ENCODE data around the gene ABL2.

- TF ChIP-seq, protein P1, sequence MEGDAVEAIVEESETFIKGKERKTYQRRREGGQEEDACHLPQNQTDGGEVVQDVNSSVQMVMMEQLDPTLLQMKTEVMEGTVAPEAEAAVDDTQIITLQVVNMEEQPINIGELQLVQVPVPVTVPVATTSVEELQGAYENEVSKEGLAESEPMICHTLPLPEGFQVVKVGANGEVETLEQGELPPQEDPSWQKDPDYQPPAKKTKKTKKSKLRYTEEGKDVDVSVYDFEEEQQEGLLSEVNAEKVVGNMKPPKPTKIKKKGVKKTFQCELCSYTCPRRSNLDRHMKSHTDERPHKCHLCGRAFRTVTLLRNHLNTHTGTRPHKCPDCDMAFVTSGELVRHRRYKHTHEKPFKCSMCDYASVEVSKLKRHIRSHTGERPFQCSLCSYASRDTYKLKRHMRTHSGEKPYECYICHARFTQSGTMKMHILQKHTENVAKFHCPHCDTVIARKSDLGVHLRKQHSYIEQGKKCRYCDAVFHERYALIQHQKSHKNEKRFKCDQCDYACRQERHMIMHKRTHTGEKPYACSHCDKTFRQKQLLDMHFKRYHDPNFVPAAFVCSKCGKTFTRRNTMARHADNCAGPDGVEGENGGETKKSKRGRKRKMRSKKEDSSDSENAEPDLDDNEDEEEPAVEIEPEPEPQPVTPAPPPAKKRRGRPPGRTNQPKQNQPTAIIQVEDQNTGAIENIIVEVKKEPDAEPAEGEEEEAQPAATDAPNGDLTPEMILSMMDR (IDR thresholded peaks at IDR 0.05; ENCODE audit: extremely low read depth in 1 of 2, insufficient read depth in 1 of 2, low read depth in 1 of 2, low read length in 2 of 2) = no peak
- TF ChIP-seq POLR2A (IDR thresholded peaks at IDR 0.05; ENCODE audit: low read depth, low read length) (no peak), POLR2AphosphoS5 (IDR thresholded peaks at IDR 0.05; ENCODE audit: insufficient read depth, low read depth, low read length) (no peak), MYC (IDR thresholded peaks at IDR 0.05; ENCODE audit: low read depth, low read length) (no peak), EZH2 (IDR thresholded peaks at IDR 0.05; ENCODE audit: borderline replicate concordance, low read depth, low read length, severe bottlenecking) (no peak), JUN (IDR thresholded peaks at IDR 0.05; ENCODE audit: borderline replicate concordance, insufficient read depth, insufficient read length, low read depth) (no peak), GATA2 (IDR thresholded peaks at IDR 0.05; ENCODE audit: insufficient read depth, insufficient read length, low read depth, low read length) (peak; percentile 38), FOS (IDR thresholded peaks at IDR 0.05; ENCODE audit: borderline replicate concordance, insufficient read depth, low read length) (no peak)
- TF ChIP-seq, protein P2, sequence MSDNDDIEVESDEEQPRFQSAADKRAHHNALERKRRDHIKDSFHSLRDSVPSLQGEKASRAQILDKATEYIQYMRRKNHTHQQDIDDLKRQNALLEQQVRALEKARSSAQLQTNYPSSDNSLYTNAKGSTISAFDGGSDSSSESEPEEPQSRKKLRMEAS (IDR thresholded peaks at IDR 0.05; ENCODE audit: insufficient read depth, insufficient read length) = no peak
Measured at GRCh38 chr1:179231923-179232322, 2.4 kb upstream of the ABL2 start.

Data from endothelial cell of umbilical vein (primary cell).